Right atrium auricular region (tissue), 2 donors: ENCODE measurements around the gene TTC23L. TPM values are rescaled to one million over a fixed set of nuclear protein-coding genes. Genes with fewer than 3 reads are reported as not detected.

ENCODE experiments used
- DNase-seq: peaks from one replicate; pipeline ENCODE4 v3.0.0-alpha.2; 2019; ENCODE audit warnings: low spot score
- H3K27ac ChIP-seq, 2 donors: fragments of 200-600 bp; sonication (generic); 1 replicate in 1 of 2; 2 replicates in 1 of 2; pipeline ENCODE4 v1.5.1; 2016 to 2019
- H3K27me3 ChIP-seq, 2 donors: fragments of 200-600 bp; sonication (generic); one replicate each; pipeline versions ENCODE4 v1.5.1 to v1.6.0; 2017 to 2019
- H3K36me3 ChIP-seq: fragments of 200-600 bp; sonication (generic); one replicate; pipeline ENCODE4 v1.5.1; 2016
- H3K4me1 ChIP-seq, 2 donors: fragments of 200-600 bp; sonication (generic); one replicate each; pipeline versions ENCODE4 v1.5.1 to v1.6.0; 2017 to 2019
- H3K4me3 ChIP-seq, 2 donors: fragments of 200-600 bp; sonication (generic); 1 replicate in 1 of 2; 2 replicates in 1 of 2; pipeline ENCODE4 v1.5.1; 2017 to 2019; ENCODE audit warnings: mild to moderate bottlenecking in 1 of 2, moderate library complexity in 1 of 2
- H3K9me3 ChIP-seq, 2 donors: fragments of 200-600 bp; sonication (generic); one replicate each; pipeline ENCODE4 v1.5.1; 2019
- total RNA-seq, 2 donors: library from RNA; depleted of rRNA; stranded (reverse); fragments of >200 nt; gene quantifications; one replicate each; pipeline ENCODE4 v1.1.0, GENCODE V29; 2016
- TF ChIP-seq, protein P1 (sequence below), 2 donors: fragments of 200-600 bp; sonication (generic); IDR thresholded peaks; one replicate each; pipeline ENCODE4 v1.5.1; 2019; ENCODE audit warnings: antibody characterized with exemption in 2 of 2

The TTC23L gene
- total RNA-seq, 2 donors from 2014 or later: 0.28 TPM; not detected in 1

DNA sequence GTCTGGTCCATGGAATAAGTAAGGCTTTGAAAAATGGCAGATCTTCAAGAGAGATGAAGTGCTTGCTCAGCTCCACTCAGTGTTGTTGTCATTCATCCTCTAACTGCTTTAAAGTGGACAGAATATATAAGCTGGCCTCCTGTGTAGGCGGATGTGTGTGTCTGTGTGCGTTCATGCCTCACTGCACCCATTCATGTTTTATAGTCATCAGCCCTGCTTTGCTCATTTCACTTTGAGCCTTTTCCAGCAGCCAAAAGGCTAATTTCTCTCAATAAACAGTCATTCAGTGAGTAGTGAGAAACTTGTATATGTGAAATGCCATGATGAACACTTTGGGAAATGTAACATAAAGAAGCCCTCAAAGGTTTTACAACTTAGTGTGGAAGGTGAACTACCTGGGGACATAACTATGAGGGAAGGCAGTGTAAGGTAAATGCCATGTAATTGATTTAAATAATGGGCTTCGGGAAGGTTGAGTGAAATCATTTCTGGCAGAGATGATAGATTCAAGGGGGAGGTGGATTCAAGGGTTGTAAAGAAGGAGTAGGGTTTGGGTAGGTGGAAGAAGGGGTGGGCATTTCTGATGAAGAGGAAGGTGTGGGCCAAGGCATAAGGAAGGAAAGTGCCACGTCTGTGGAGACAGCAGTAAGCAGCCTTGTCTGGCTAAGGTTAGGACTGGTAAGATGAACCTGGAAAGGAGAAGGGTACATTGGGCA is 15.7 kb downstream of the TTC23L start:
- TF ChIP-seq, protein P1, sequence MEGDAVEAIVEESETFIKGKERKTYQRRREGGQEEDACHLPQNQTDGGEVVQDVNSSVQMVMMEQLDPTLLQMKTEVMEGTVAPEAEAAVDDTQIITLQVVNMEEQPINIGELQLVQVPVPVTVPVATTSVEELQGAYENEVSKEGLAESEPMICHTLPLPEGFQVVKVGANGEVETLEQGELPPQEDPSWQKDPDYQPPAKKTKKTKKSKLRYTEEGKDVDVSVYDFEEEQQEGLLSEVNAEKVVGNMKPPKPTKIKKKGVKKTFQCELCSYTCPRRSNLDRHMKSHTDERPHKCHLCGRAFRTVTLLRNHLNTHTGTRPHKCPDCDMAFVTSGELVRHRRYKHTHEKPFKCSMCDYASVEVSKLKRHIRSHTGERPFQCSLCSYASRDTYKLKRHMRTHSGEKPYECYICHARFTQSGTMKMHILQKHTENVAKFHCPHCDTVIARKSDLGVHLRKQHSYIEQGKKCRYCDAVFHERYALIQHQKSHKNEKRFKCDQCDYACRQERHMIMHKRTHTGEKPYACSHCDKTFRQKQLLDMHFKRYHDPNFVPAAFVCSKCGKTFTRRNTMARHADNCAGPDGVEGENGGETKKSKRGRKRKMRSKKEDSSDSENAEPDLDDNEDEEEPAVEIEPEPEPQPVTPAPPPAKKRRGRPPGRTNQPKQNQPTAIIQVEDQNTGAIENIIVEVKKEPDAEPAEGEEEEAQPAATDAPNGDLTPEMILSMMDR (IDR thresholded peaks at IDR 0.05): no peak
- Histone ChIP-seq H3K36me3 (no peaks in the 10 kb centered on the region), H3K4me3 (no peak overlapping the region), H3K4me1 (no peaks in the 10 kb centered on the region), H3K9me3 (no peaks in the 10 kb centered on the region), H3K27me3 (no peaks in the 10 kb centered on the region), H3K27ac (no peak overlapping the region)
- no peak for DNase-seq

DNA sequence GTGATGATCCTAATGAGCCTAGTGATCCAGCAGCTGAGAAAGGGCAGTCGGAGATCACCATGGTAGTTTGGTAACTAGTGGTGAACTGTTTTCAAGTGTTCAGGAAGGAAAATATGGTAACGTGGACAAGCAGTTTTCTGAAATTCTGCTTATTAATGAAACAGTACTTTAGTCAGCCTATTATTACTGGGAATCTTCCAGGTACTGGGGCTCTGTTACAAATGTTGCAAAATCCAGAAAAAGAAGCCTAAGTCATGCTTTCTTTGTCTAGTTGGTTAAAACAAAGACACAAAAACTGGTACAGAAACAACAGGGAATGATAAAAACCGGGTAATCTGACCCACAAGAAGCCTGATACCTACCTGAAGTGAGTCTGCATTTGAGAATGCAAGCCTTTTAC is 18.2 kb downstream of the TTC23L start:
- Histone ChIP-seq H3K36me3 (no peaks in the 10 kb centered on the region), H3K27me3 (no peaks in the 10 kb centered on the region), H3K4me3 (no peak overlapping the region), H3K9me3 (no peaks in the 10 kb centered on the region), H3K4me1 (no peaks in the 10 kb centered on the region), H3K27ac (no peak overlapping the region)
- TF ChIP-seq, protein P1 (IDR thresholded peaks at IDR 0.05): no peak
- DNase-seq: no peak

- H3K4me1 ChIP-seq: no peaks in the 10 kb centered on the region
- no peak for DNase-seq
- H3K9me3 ChIP-seq: no peaks in the 10 kb centered on the region
- TF ChIP-seq, protein P1 (IDR thresholded peaks at IDR 0.05): no peak
- no peaks in the 10 kb centered on the region for H3K36me3 ChIP-seq
- no peak overlapping the region for H3K27ac ChIP-seq
- no peaks in the 10 kb centered on the region for H3K27me3 ChIP-seq
- H3K4me3 ChIP-seq: no peak overlapping the region
Observed at GRCh38 chr5:34857894-34858293, 18.9 kb downstream of the TTC23L start.

DNA sequence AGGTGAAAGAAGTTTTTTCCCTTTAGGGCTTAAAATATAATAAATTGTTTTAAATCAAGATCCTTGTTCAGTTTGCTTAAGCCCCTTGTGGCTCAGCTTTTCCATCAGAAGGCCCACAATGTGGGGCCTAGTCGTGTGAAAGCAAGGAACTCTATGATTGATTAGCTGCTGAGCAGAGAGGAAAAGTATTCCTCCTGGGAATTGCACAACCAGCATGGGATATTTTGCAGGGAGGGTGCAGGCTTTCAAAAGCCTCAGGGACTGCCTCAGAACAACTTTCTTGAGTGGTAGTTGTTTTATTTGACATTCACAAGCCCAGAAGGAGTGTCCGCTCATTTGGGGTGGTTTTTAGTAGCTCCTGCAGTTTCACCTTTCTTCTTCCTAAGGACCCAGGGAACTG is 19.8 kb downstream of the TTC23L start:
- DNase-seq: no peak
- H3K4me1 ChIP-seq: no peaks in the 10 kb centered on the region
- TF ChIP-seq, protein P1 (IDR thresholded peaks at IDR 0.05): no peak
- no peak overlapping the region for H3K4me3 ChIP-seq
- no peak overlapping the region for H3K27ac ChIP-seq
- H3K27me3 ChIP-seq: no peaks in the 10 kb centered on the region
- H3K36me3 ChIP-seq: no peaks in the 10 kb centered on the region
- no peaks in the 10 kb centered on the region for H3K9me3 ChIP-seq

- no peak overlapping the region for H3K4me3 ChIP-seq
- no peaks in the 10 kb centered on the region for H3K27me3 ChIP-seq
- no peaks in the 10 kb centered on the region for H3K9me3 ChIP-seq
- no peaks in the 10 kb centered on the region for H3K36me3 ChIP-seq
- H3K27ac ChIP-seq: no peak overlapping the region
- TF ChIP-seq, protein P1 (IDR thresholded peaks at IDR 0.05): no peak
- no peak for DNase-seq
- H3K4me1 ChIP-seq: no peaks in the 10 kb centered on the region
Observed at GRCh38 chr5:34859253-34859652, 20.3 kb downstream of the TTC23L start.

- Histone ChIP-seq H3K27ac (no peak overlapping the region), H3K4me3 (no peak overlapping the region), H3K9me3 (no peaks in the 10 kb centered on the region), H3K27me3 (no peaks in the 10 kb centered on the region), H3K36me3 (no peaks in the 10 kb centered on the region), H3K4me1 (no peaks in the 10 kb centered on the region)
- TF ChIP-seq, protein P1 (IDR thresholded peaks at IDR 0.05): no peak
- no peak for DNase-seq
Observed at GRCh38 chr5:34863946-34864345, 25.0 kb downstream of the TTC23L start.
